ENCODE measurements around the gene IP6K3. TPM values are rescaled to one million over a fixed set of nuclear protein-coding genes. Genes with fewer than 3 reads are reported as not detected.
A peak's percentile ranks its signal among the peaks of the same experiment; 100 is the strongest.

The IP6K3 gene
- polyA plus RNA-seq, 1 of the 3 experiments (the other 2 are of a cell fraction) = 0.21 TPM

GRCh38 chr6:33688006-33688405 is 58.7 kb downstream of the IP6K3 start (continued):
- TF ChIP-seq SIN3A (IDR thresholded peaks at IDR 0.05; ENCODE audit: borderline replicate concordance, low read depth, low read length) = no peak
- TF ChIP-seq, protein P1, sequence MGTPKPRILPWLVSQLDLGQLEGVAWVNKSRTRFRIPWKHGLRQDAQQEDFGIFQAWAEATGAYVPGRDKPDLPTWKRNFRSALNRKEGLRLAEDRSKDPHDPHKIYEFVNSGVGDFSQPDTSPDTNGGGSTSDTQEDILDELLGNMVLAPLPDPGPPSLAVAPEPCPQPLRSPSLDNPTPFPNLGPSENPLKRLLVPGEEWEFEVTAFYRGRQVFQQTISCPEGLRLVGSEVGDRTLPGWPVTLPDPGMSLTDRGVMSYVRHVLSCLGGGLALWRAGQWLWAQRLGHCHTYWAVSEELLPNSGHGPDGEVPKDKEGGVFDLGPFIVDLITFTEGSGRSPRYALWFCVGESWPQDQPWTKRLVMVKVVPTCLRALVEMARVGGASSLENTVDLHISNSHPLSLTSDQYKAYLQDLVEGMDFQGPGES (IDR thresholded peaks at IDR 0.05; ENCODE audit: low read depth, low read length) = no peak
- no peak for TF ChIP-seq RAD21 (IDR thresholded peaks at IDR 0.05; ENCODE audit: low read length)

DNA sequence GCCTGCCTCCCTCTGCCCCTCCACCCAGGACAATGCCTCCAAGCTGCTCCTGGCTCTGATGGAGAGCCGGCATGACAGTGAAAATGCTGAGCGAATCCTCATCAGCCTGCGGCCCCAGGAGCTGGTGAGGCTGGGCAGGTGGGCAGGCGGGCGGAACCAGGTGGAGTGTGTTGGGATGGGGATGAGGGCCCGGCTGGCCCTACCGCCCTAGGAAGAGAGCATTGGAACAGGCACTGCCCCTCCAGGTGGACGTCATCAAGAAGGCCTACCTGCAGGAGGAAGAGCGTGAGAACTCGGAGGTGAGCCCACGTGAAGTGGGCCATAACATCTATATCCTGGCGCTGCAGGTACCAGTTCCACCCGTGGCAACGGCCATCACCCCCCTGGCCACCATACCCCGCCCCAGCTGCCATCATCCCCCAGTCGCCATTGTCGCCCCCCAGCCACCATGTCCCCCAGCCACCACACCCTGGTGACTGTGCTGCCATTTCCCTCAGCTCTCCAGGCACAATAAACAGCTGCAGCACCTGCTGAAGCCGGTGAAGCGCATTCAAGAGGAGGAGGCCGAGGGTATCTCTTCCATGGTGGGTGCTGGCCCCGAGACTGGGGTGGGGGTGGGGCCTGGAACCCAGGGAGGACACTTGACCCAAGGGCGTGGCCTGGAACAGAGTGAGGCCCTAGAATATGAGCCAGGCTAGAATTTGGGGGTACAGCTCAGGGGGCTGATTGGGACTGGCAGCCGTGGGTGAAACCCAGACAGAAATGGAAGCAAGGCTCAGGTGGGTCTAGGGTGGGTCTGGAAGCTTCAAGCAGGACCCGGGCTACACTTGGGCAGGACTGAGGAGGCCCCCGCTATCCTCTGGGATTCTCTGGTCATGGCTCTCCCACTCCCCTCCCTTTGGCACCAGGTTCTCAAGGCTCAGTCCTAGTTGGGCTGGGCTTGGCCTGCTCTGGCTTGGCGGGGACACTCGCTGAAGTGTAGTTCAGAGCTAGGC is 59.4 kb downstream of the IP6K3 start:
- Histone ChIP-seq H4K20me1 (ENCODE audit: insufficient read depth) (no peaks in the 10 kb centered on the region), H3K36me3 (replicated peaks in 1 of 2; ENCODE audit: control insufficient read depth in 1 of 2, insufficient read depth in 2 of 2, low read length in 1 of 2) (no peaks in the 10 kb centered on the region), H3K79me2 (ENCODE audit: insufficient read depth) (no peaks in the 10 kb centered on the region), H3K27ac (ENCODE audit: low read depth in 2 of 2, low read length in 1 of 2) (no peak overlapping the region), H3K4me1 (ENCODE audit: control insufficient read depth in 1 of 2, insufficient read depth in 2 of 2, low read depth in 1 of 2, low read length in 1 of 2) (no peaks in the 10 kb centered on the region; a peak in 1 of 4 replicates), H3K9me2 (no peaks in the 10 kb centered on the region), H3K9ac (no peak overlapping the region), H3K9me3 (no peaks in the 10 kb centered on the region), H3K4me3 (ENCODE audit: low read depth in 2 of 2, low read length in 1 of 2) (no peak overlapping the region), H3K27me3 (ENCODE audit: insufficient read depth) (no peaks in the 10 kb centered on the region), H3K4me2 (no peak overlapping the region), H3F3A (replicated peaks; ENCODE audit: insufficient read depth) (no peaks in the 10 kb centered on the region), H2AFZ (ENCODE audit: low read depth) (no peak overlapping the region)
- peak; percentile 27 for DNase-seq
- ChIA-PET POLR2A (interaction anchor here (0.7 to 1.4 kb wide), 3 partner anchors 8 to 24 kb away, joined by 3 to 4 read pairs (median 3); no protein-coding TSS in a partner anchor), CTCF (interaction anchor here (0.6 to 2.3 kb wide), 3 partner anchors 13 to 160 kb away, joined by 3 to 10 read pairs (median 9); no protein-coding TSS in a partner anchor)
- TF ChIP-seq, protein P2, sequence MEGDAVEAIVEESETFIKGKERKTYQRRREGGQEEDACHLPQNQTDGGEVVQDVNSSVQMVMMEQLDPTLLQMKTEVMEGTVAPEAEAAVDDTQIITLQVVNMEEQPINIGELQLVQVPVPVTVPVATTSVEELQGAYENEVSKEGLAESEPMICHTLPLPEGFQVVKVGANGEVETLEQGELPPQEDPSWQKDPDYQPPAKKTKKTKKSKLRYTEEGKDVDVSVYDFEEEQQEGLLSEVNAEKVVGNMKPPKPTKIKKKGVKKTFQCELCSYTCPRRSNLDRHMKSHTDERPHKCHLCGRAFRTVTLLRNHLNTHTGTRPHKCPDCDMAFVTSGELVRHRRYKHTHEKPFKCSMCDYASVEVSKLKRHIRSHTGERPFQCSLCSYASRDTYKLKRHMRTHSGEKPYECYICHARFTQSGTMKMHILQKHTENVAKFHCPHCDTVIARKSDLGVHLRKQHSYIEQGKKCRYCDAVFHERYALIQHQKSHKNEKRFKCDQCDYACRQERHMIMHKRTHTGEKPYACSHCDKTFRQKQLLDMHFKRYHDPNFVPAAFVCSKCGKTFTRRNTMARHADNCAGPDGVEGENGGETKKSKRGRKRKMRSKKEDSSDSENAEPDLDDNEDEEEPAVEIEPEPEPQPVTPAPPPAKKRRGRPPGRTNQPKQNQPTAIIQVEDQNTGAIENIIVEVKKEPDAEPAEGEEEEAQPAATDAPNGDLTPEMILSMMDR (IDR thresholded peaks at IDR 0.05) = no peak
- no peak for TF ChIP-seq EP300 (IDR thresholded peaks at IDR 0.05; ENCODE audit: borderline replicate concordance in 1 of 2, low read depth in 1 of 2, low read length in 1 of 2)
- 95% methylated on average over 19 of the region's 27 CpGs for WGBS (ENCODE audit: low lambda C conversion rate)

GRCh38 chr6:33686225-33686924 is 60.3 kb downstream of the IP6K3 start:
- peak; percentile 22 for DNase-seq
- no peaks in the 10 kb centered on the region for H3K27me3 ChIP-seq (ENCODE audit: insufficient read depth)
- ChIA-PET CTCF (interaction anchor here (2.2 to 2.3 kb wide), 2 partner anchors 14 to 96 kb away, joined by 9 to 10 read pairs; no protein-coding TSS in a partner anchor), POLR2A (interaction anchor here (0.7 to 1.4 kb wide), 3 partner anchors 9 to 24 kb away, joined by 3 to 4 read pairs (median 3); no protein-coding TSS in a partner anchor)
- H3K4me3 ChIP-seq (ENCODE audit: low read depth in 2 of 2, low read length in 1 of 2) = no peak overlapping the region
- H3K79me2 ChIP-seq (ENCODE audit: insufficient read depth) = no peaks in the 10 kb centered on the region
- WGBS (ENCODE audit: low lambda C conversion rate) = 85% methylated on average over 5 of the region's 6 CpGs
- H3K9me2 ChIP-seq = no peaks in the 10 kb centered on the region
- H3K4me1 ChIP-seq (ENCODE audit: control insufficient read depth in 1 of 2, insufficient read depth in 2 of 2, low read depth in 1 of 2, low read length in 1 of 2) = no peaks in the 10 kb centered on the region; a peak in 1 of 4 replicates
- H3K36me3 ChIP-seq (replicated peaks in 1 of 2; ENCODE audit: control insufficient read depth in 1 of 2, insufficient read depth in 2 of 2, low read length in 1 of 2) = no peaks in the 10 kb centered on the region
- no peaks in the 10 kb centered on the region for H3F3A ChIP-seq (replicated peaks; ENCODE audit: insufficient read depth)
- H3K9ac ChIP-seq = no peak overlapping the region
- H3K9me3 ChIP-seq = no peaks in the 10 kb centered on the region
- H3K27ac ChIP-seq (ENCODE audit: low read depth in 2 of 2, low read length in 1 of 2) = no peak overlapping the region
- H4K20me1 ChIP-seq (ENCODE audit: insufficient read depth) = no peaks in the 10 kb centered on the region
- no peak overlapping the region for H3K4me2 ChIP-seq
- H2AFZ ChIP-seq (ENCODE audit: low read depth) = no peak overlapping the region
- TF ChIP-seq RAD21 (IDR thresholded peaks at IDR 0.05; ENCODE audit: low read length) = no peak
- TF ChIP-seq SIN3A (IDR thresholded peaks at IDR 0.05; ENCODE audit: borderline replicate concordance, low read depth, low read length) = no peak
- no peak for TF ChIP-seq MEF2A (IDR thresholded peaks at IDR 0.05; ENCODE audit: borderline replicate concordance, low read depth)
- no peak for TF ChIP-seq EP300 (IDR thresholded peaks at IDR 0.05; ENCODE audit: borderline replicate concordance in 1 of 2, low read depth in 1 of 2, low read length in 1 of 2)
- no peak for TF ChIP-seq POLR2AphosphoS5 (IDR thresholded peaks at IDR 0.05; ENCODE audit: low read depth, low read length)
- no peak for TF ChIP-seq MAX (IDR thresholded peaks at IDR 0.05; ENCODE audit: low read depth)
- no peak for TF ChIP-seq TAF1 (IDR thresholded peaks at IDR 0.05; ENCODE audit: borderline replicate concordance, low read depth, low read length)
- TF ChIP-seq NRF1 (IDR thresholded peaks at IDR 0.05; ENCODE audit: low read depth, low read length) = no peak
- TF ChIP-seq JUND (IDR thresholded peaks at IDR 0.05) = no peak
- TF ChIP-seq, protein P1 (IDR thresholded peaks at IDR 0.05; ENCODE audit: low read depth, low read length) = no peak
- no peak for TF ChIP-seq RCOR1 (IDR thresholded peaks at IDR 0.05; ENCODE audit: low read length)

Data from SK-N-SH (cell line).